HG03060 (cell line): ENCODE data around the gene FGF5.
"Not testable (repeated sequence)": the region's sequence is repeated elsewhere in the genome, so short reads cannot be mapped to it uniquely, and the experiment has no call there.

Experiments used
- ATAC-seq: cut with Tn5 transposase; IDR thresholded peaks from one replicate; pipeline ENCODE4 v1.9.1; 2021; ENCODE audit warnings: low read depth, moderate number of reproducible peaks; ENCODE audit not compliant: unreplicated experiment

FGF5 gene

GRCh38 chr4:80266253-80266901 lies at the start of gene FGF5:
TSS of gene FGF5 (plus strand) at chr4:80266664. CDS start at chr4:80266825, 161 bp downstream.
- no peak for ATAC-seq

GRCh38 chr4:80219301-80220025 lies 47.0 kb upstream of the FGF5 start:
- ATAC-seq = no peak

- no peak for ATAC-seq
Observed at GRCh38 chr4:80220711-80221110, 45.8 kb upstream of the FGF5 start.

GRCh38 chr4:80221161-80221560 lies 45.3 kb upstream of the FGF5 start:
- ATAC-seq = no peak

- ATAC-seq = no peak
Observed at GRCh38 chr4:80225595-80225994, 40.9 kb upstream of the FGF5 start.

- ATAC-seq = no peak
Observed at GRCh38 chr4:80226094-80226493, 40.4 kb upstream of the FGF5 start.

- no peak for ATAC-seq
Observed at GRCh38 chr4:80228460-80228859, 38.0 kb upstream of the FGF5 start.

GRCh38 chr4:80229128-80229527 lies 37.3 kb upstream of the FGF5 start:
- ATAC-seq = no peak

GRCh38 chr4:80229590-80229989 lies 36.9 kb upstream of the FGF5 start:
- no peak for ATAC-seq

GRCh38 chr4:80231180-80231579 lies 35.3 kb upstream of the FGF5 start:
- ATAC-seq = no peak

GRCh38 chr4:80232707-80233370 lies 33.6 kb upstream of the FGF5 start:
- no peak for ATAC-seq

- no peak for ATAC-seq
Observed at GRCh38 chr4:80233390-80233789, 33.1 kb upstream of the FGF5 start.

GRCh38 chr4:80235451-80235850 lies 31.0 kb upstream of the FGF5 start:
- ATAC-seq = no peak

GRCh38 chr4:80237992-80238391 lies 28.5 kb upstream of the FGF5 start:
- ATAC-seq = no peak

- ATAC-seq = no peak
Observed at GRCh38 chr4:80239480-80240150, 26.8 kb upstream of the FGF5 start.

- ATAC-seq = no peak
Observed at GRCh38 chr4:80240976-80241375, 25.5 kb upstream of the FGF5 start.

- ATAC-seq = no peak
Observed at GRCh38 chr4:80243274-80244018, 23.0 kb upstream of the FGF5 start.

- not testable (repeated sequence) for ATAC-seq
Observed at GRCh38 chr4:80247484-80247883, 19.0 kb upstream of the FGF5 start.

GRCh38 chr4:80249144-80249543 lies 17.3 kb upstream of the FGF5 start:
- ATAC-seq = no peak

GRCh38 chr4:80252427-80252826 lies 14.0 kb upstream of the FGF5 start:
- no peak for ATAC-seq
